ENCODE measurements around the gene KLHL13.
"Not testable (repeated sequence)": the region's sequence is repeated elsewhere in the genome, so short reads cannot be mapped to it uniquely, and the experiment has no call there.

The KLHL13 gene

DNA sequence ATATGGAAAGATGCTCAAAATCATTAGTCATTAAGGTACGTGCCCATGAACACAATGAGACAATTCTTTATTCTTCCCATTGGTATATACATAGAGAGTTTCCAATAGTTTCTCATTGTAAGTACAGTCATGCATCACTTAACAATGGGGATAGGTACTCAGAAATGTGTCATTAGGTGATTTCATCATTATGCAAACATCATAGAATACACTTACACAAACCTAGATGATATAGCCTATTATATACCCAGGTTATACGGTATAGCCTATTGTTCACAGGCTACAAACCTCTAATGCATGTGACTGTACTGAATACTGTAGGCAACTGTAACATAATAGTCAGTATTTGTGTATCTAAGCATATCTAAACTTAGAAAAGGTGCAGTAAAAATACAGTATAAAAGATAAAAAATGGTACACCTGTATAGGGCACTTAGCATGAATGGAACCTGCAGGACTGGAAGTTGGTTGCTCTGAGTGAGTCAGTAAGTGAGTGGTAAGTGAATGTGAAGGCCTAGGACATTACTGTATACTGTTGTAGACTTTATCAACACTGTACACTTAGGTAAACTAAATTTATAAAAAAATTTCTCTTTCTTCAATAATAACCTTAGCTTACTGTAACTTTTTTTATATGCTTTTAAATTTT is 49.6 kb downstream of the KLHL13 start:
- DNase-seq = no peak

DNA sequence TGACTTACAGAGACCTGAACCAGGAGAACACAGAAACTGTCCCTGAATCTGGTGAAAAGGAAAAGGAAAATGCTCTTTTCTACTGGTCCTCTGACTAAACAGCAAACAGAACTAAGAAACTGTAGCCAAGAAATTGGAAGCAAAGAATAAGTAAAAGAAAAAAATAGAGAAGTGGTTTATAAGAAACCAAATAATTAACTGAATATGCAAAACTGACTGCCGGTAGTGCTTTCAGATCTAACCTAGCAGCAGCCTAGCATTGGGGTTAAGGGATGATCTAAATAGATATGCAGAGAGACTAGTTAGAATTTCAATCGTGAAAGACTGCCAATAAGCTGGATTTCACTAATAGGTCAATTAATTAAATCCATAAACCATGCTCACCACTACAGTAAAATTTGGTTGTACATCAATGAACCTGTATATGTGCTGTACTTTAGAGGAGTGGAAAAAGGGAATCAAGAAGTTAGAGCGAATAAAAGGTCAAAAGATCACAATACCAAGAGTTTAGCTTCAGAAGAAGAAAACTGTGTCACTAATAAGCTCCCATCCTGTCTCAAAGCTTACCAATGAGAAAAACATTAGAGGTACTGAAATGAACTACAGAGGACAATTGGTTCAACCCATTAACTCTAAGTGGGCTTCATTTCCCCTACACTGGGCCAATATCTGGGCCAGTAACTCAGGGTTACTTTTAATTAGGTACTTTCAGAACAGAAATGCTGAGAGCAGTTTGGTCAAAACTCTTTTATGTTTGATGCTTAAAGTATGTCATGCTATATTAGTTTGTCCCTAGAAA is 53.6 kb downstream of the KLHL13 start:
- DNase-seq = no peak

DNA sequence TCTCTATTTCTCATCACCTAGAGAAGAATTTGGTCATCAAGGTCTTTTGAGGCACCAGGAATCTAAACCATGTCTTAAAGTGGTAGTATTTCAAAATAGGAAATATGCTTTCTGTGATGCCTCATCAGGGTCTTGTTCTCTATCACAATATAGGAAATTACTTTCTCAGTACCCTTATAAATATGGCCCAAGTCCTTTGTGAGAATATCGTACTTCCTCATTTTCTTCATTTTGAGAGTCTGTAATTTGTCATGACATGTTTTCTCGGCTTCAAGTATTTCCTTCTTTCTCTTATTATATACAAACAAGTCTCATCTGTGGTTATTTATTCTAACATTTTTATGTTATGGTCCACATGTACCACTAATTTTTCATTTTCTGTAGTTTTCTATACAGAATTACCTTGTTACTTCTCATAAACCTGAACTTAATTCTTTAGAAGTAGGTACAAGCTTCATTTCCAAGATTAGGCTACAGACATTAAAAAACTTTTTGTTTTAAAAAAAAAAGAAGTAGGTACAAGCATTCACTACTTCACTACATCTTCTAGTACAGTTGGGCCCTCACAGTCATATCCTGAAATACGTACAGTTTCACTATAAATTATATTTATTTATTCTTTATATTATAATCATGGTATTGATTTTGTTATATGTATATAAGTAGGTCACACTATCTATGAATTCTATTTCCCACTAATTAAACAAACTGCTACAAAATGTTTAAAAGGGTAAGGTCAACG is 54.4 kb downstream of the KLHL13 start:
- no peak for DNase-seq

DNA sequence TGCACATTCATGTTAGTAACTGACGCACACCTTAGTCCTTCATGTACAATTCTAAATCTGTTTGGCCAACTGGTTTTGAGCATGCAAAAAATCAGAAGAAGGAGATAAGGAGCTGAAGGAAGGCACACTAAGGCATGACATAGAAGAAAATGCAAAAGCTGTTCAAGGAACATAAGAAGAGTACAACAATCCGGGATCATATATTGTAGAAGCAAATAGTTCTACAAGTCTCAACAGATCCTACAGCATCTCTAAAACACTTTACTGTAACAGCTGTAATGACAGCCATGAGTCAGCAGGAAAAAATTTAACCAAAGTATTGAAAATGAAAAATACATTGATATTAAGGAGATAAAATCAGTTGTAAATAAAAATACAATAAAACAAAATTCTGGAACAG is 57.7 kb downstream of the KLHL13 start:
- DNase-seq = no peak

DNA sequence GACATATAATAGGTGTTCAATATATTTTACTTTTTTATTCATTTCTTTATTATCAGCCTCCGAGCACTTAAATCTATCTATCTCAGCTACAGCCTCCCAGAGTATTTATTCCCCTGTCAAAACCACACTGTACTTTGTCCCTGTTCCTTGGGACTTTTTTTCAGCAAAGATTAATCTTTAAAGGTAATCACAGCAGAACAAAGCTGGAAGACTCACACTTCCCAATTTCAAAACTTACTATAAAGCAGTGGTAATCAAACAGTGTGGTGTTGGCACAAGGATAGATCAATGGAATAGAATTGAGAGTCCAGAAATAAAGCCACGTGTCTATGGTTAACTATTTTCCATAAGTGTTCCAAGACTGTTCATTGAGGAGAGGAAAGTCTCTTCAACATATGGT is 59.7 kb downstream of the KLHL13 start:
- no peak for DNase-seq

DNA sequence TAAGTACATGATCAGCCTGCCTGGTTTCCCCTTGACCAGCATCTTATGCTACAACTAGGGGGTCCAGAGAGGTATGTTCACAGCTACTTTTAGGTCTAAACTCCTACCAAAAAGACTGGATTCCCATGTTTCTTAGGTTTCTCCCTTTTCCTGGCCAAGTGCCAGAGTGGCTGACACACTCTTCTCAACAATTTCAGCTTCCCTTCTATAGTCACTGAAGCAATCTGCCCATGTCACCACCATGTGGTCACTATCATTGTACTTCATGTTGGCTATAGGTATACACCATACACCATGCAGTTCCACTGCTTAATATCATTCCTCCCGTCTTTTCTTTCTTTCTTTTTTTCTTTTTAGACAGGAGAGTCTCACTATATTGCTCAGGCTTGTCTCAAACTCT is 66.9 kb downstream of the KLHL13 start:
- no peak for DNase-seq

DNA sequence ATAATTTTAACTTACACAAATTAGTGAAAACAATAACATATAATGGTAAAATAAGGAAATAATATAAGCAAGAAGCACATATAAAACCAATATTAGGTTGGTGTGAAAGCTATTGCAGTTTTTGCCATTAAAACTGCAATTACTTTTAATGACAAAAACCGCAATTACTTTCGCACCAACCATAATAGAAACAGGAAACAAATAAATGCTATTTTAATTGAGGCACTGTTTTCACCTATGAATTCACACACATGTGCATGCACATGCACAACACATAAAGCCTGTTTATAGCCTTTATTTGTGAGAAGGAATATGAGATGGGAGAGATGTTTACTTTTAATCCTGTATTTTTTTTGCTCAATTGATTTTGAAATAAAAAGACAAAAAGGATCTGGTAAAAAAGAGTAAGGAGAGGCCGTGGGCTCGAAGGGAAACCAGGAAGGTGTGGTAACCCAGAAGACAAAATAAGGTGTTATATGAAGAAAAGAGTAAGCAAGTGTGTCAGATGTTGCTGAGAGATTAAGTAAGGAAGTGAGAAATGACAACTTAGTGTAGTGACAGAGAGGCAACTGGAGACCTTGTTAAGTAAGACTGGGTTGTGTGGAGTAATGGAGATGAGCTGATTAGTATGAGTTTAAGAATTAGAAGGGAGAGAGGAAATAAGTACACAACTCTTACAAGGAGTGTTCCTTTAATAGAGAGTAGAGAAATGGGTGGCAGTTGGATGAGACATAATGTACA is 69.0 kb downstream of the KLHL13 start:
- DNase-seq = no peak

DNA sequence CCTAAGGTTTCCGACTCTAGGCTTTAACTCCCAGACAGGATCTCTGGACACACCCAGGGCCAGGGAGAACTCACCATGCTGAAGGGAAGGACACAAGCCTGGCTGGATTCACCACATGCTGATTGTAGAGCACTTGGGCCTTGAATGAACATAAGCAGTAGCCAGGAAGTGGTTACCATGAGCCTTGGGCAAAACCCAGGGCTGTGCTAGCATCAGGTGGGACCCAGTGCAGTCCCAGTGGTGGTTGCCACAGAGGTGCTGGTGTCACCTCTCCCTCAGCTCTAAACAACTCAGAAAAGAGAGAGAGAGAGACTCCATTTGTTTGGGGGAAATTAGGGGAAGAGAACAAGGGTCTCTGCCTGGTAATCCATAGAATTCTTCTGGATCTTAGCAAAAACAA is 77.0 kb downstream of the KLHL13 start:
- DNase-seq = no peak

DNA sequence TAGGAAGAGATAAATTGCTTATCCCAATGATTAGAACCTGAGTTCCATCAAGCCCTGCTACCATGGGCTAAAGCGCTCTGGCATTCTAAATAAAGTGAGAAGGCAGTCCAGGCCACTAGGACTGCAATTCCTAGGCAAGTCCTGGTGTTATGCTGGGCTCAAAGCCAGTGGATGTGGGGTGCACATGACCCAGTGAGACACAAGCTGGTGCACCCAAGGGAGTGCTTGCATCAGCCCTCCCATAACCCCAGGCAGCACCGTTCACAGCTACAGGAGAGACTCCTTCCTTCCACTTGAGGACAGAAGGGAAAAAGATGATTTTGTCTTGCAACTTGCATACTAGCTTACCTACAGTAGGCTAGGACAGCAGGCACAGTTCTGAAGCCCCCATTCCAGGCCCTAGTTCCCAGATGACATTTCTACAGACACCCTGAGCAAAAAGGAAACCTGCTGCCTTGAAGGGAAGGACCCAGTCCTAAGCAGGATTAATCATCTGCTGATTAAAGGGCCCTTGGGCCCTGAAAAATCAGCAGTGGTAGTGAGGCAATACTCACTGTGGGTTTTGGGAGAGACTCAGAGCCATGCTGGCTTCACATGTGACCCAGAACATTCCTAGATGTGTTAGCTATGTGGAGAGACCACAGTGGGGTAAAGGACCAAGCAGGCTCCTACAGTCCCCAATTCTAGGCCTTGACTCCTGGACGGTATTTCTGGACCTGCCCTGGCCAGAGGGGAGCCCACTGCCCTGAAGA is 77.8 kb downstream of the KLHL13 start:
- no peak for DNase-seq

DNA sequence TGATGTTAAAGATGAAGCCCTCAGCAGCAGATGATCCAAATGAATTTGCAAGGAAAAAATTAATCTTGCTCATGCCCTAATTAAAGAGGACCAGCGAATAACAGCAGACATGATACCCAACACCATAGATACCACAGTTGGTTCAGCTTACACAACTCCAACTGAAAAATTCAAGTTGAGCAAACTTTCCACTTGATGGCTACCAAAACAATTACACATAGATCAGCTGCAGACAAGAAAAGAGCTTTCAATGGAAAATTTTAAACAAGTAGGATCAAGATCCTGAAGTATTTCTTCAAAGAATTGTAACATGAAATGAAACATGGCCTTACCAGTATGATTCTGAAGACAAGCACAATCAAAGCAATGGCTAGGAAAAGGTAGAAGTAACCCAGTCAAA is 90.0 kb downstream of the KLHL13 start:
- no peak for DNase-seq

DNA sequence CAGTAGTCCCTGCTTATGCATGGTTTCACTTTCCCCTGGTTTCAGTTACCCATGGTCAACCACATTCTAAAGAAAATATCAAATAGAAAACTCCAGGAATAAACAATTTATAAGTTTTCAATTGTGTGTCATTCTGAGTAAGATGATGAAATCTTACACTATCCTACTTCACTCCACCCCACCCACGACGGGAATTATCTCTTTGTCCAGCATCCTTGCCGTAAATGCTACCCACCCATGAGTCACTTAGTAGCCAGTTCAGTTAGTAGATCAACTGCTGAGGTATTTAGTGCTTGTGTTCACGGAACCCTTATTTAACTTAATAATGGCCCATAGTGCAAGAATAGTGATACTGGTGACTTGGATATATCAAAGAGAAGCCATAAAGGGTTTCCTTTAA is 91.4 kb downstream of the KLHL13 start:
- DNase-seq = no peak

DNA sequence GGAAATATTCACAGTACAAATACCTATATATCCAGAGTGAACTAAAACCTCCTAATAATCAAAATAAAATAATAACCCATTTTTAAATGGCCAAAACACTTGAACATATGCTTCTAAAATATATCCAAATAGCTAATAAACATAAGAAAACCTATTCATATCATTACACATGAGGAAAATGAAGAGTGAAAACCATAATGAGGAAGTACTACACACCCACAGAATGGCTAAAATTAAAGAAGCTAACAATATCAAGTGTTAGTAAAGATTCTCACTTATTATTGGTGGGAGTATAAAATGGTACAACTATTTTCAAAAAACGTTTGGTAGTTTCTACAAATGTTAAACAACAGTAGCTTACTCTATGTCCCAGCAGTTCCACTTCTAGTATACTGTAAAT is 92.1 kb downstream of the KLHL13 start:
- no peak for DNase-seq

DNA sequence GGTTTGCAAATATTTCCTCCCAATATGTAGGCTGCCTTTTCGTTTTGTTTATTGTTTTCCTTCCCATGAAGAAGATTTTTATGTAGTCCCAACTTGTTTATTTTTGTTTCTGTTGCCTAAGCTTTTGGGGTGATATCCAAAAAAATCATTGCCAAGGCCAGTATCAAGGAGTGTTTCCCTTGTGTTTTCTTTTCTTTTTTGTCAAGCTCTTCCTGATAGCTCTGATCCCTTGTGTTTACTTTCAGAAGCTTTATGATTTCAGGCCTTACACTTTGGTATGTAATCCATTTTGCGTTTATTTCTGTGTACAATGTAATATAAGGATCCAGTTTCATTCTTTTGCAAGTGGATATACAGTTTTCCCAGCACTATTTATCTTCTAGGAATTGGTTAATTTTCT is 93.9 kb downstream of the KLHL13 start:
- DNase-seq = no peak

DNA sequence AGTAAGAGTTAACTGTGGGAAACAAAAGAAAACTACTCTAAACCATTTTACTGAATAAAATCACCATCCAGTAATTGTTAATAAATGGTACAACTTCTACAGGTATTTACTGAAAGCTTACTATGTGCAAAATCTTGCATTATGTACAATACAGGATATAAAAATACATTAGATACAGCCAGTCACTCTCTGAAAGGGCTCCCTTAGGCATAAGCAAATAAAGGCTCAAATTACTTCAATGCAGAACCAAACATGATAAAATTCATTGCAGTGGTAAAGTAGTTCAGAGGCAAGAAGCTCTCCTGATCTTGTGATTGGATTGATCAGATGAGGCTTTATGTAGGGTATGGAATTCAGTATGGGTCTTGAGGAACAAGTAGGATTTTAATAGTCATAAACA is 100.2 kb downstream of the KLHL13 start:
- DNase-seq = no peak

DNA sequence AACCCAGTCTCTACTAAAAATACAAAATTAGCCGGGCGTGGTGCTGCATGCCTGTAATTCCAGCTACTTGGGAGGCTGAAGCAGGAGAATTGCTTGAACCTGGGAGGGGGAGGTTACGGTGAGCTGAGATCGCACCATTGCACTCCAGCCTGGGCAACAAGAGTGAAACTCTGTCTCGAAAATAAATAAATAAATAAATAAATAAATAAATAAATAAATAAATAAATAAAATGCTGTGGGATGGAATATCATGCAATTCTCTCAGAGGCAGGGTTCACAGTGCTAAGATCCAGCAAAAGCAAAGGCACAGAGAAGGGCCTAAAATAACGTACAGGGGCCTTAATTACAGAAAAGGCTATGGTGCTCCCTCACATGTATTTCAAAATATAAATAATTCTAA is 114.2 kb downstream of the KLHL13 start:
- not testable (repeated sequence) for DNase-seq

DNA sequence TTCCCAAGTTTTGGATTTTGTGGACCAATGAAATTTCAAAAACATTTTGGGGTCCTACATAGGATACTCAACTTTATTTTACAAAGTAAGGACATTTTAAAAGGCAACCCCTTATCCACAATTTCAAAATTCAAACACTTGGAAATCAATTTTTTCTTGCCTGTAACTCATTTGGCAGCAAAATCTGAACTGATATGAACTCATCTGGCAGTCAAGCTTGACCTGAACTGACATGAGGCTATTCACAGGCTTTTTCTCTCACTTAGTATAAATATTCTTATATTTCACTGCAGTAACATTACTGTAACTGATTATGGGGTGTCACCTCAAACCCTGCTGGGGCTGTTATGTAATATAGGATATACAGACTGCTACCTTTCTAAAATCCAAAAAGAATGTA is 116.1 kb downstream of the KLHL13 start:
- no peak for DNase-seq

DNA sequence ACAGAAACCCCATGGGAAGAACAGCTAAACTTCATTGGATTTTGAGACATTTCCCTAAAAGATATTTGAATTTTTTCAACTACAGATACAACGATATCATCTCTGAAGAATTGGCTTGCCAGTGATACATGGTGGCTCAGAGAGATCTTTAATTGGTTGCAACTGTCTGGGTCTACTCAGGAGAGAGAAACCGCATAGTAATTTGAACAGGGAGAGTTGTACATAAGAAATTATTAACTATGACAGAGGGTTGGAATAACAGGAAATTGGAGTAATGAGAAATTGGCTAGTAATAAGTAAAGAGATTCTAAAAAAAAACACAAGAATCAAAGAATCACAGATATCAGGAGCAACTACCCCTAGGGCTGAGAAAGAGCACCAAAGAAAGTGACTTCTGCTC is 118.4 kb downstream of the KLHL13 start:
- no peak for DNase-seq

DNA sequence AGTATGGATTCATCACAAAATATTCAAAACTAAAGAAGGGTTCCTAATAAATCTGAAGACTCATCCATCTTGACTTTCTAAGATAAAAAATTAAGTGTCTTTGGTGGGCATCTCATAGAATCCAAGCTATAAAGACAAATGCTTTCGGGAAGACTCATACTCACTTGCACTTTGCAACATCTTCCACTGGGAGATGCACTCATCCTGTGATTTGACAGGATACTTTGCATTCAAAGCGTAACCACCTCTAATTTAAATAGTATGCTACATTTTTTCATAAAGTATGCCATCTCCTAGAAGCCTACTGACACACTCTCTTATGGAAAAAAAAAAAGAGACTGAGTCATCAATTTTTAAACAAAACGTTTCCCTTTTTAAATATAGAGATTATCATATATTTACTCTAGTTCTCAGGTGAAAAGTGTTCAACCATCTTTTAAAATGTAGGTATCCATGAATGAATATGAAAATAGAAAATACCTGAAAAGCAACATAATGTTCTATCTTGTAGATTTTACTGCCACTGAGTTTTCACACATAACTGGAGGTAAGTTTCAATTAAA is 119.6 kb downstream of the KLHL13 start:
- DNase-seq = no peak

DNA sequence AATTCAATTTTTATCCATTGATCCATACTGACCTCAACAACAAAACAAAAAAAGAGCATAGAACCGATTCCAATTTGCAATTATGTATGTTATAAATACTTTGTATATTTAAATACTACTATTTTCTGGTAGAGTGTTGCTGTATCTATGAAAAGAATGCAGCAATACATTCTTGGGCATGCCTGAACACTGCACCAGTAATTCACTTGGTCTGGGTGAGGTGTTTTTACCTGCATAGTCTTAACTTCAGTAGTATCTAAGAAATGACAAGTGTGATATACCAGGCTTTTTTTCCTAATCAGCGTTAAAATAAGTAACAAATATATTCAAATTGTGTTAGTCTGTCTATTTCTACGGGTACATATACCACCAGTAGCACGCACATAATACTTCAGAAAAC is 120.2 kb downstream of the KLHL13 start:
- DNase-seq = no peak

DNA sequence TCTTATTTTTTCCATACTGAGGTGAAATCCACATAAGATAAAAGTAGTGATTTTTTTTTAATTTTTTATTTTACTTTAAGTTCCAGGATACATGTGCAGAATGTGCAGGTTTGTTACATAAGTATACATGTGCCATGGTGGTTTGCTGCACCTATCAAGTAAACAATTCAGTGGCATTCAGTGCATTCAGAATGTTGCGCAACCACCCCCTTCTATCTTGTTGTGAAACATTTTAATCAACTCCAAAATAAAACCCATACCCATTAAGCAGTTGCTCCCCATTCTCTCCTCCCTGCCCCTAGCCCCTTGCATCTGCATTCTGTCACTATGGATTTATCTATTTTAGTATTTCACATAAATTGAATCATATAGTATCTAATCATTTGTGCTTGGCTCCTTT is 121.2 kb downstream of the KLHL13 start:
- DNase-seq = no peak

DNA sequence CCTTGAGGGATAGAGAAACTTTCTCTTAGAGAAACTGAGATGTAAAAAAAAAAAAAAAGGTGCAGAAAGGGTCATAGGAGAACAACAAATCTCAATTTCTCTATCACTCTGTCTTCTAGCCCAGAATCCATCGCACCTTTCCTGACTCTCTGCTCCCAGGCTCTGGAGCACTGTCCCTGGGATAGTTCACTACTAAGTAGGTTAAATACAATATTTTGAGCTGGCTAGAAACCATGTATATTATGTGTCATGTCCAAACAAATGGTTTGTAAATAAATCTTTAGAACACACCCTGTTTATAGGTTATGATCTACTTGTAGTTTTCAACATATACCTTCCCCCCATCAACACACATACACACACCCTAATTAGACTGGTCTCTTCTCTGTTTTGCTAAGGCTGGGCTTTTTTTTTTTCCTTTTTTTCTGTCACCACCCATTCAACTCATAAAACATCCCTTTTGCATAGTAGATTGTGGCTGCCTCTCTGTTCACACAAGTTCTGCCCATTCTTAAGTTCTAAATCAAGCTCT is 124.4 kb downstream of the KLHL13 start:
- no peak for DNase-seq

DNA sequence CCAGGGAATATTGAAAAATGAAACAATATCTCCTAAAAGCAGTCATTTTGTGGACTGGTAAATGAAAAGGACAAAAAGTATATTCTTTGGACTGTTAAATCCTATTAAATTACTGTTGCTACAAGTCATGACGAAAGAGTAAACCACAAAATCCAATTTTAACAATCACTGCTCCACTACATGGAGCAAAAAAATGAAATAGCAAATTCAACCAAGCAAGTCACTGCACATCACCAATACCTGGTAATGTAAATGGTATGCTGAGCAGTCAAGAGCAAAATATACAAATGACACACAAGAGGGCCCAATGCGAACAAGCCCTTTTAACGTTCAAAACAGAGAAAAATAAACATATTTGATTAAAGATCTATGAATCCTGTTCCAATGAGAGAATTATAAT is 126.2 kb downstream of the KLHL13 start:
- DNase-seq = no peak

All from NCI-H2107 (cell line).